Left renal cortex interstitium (tissue), 4 donors: ENCODE results near the gene NKAIN4. TPM values are rescaled to one million over a fixed set of nuclear protein-coding genes. Genes with fewer than 3 reads are reported as not detected.

Source experiments
- DNase-seq, 4 donors: peaks; one replicate each; pipeline ENCODE4 v3.0.0-alpha.2; 2013; ENCODE audit warnings: low read depth in 4 of 4, low spot score in 2 of 4, missing footprints in 1 of 4
- polyA plus RNA-seq, 4 donors: library from polyadenylated mRNA; unstranded; fragments of 120-200 nt; gene quantifications; one replicate each; pipeline ENCODE4 v1.2.1, GENCODE V29; 2013; ENCODE audit not compliant: insufficient read length in 4 of 4

Gene NKAIN4
- polyA plus RNA-seq, 4 donors, result 25.4 to 42.2 (median 40.8) TPM

DNA sequence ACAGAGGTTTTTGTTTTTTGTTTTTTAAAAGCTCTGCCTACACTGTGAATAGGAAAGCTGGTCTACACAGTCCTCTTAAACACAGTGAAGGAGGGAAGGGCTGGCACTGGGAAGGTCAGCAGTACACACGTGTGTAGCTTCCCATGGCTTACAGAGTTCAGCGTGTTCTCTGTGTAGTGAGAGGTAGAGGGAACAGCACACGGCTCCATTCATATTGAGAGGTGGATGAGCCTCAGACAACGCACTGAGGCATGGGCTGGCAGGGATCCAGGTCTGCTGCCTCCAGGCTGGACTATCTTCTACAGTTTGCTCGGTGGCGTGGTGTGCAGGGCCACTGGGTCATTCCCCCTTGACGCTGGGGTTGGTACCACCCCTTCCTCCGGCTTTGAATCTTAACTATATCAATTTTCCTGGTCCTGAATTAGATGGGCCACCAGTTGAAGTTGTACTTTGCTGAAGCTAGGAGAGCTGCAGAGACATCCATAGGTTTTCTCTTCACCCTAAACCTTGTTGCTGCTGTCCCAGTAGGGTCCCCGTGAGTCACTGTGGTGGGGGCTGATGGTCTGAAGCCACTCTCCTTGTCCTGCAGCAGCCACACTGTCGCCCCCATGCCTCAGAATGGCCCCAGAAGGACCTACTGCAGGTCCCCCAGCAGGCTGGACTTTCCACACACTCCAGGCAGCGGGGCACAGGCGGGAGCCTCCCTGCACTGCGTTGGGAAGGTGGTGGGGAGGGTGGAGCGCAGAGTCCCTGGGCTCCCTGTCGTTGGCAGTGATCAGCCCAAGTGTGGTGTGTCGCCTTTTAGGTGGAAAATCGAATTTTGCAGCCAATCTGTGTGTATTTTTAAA lies 20.3 kb upstream of the NKAIN4 start:
- DNase-seq, result no peak

DNA sequence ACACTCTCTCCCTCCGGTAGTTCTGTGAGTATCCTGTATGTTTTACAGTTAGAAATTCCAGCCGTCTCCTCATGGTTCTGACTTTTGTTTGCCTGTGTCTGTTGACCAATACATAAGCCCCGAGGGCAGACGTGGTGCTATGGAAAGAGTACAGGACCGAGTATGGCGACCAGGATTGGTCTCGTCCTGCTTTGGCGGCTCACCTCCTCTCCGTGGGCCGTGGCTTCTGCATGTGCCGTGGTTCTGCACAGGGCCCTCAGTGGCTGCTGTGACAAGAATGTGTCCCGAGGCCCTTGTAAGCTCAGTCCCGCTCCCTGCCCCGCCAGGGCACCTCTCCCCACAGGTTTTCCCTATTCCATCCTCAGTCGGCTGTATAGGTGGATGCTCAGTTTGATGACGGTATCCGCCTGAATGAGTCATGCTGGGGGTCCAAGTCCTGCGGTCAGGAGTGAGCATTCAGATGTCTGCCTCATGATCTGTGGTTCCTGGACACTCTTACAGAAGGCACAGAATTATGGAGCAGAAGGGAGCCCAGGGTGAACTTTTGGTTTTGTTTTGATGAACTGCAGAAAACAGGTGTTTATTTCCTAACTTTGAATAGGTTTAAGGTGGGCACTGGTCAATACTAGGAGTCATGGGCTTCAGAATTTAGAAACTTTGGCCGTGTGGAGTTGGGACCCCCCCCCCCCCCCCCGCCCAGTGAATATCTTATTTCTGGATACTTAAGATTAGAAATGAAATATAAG lies 19.5 kb upstream of the NKAIN4 start:
- DNase-seq, result no peak

DNA sequence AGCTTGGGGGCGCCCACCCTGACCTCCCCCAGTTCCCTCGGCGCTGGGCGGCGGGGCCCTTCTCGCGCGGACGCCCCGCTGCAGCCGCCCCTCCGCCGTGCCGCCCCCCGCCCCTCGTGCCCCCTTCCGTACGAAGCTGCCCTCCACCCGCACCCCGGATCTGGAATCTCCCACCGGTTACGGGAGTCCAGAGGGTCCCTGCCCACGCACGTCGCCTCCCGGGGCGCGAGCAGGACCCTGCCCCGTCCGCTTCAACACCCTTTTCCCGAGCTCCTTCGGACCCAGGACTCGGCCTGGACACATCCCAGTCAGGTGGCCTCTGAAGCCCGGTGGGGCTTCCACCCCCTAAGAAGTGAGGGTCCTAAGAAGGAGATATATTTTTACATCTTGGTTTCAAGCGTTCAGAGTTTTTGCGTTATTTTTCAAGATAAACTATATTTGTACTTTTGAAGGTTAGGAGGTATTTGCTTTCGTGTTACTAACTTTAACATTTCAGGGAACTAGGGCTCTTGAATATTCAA lies 18.9 kb upstream of the NKAIN4 start:
- DNase-seq, result no peak

DNA sequence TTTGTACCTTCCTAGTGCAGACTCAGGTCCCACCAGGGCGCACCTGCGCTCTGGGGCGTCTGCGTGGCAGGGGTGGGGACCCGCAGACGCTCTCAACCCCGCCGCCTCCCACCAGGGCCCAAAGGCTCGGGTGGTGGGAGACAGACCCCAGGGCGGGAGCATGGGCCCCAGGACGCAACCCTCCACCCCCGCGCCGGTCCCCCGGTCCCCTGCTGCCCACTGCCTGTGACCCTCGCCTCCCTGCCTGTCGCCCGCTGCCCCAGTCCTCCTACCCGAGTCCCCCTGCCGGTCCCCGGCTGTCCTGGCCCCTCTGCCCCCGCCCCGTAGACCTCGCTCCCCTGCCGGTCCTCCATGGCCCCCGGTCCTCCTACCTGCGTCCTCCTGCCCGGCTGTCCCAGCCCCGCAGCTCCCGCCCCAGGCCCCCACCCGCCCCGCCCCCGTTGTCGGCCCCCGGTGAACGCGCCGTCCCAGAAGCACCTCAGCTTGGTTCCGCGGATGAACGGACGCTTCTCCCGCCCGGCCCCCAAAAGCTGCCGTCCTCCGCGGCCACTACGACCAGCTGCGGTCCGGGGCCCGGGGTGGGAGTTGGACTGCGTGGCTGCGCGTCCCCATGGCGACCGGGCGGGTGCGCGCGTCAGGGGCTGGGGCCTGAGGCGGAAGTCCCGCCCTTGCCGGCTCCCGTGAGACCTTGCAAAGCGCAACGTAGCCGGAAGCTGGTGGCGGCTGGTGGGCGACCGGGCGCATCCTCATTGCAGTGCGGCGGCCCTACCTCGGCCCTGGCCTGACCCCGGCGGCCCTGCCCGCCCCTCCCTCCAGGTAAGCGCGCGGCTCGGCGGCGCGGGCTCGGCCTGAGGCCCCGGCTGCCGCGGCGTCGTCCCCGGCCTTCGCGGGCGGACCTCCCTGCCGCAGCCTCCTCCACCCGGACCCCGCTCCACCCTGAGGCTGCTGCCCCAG lies 18.1 kb upstream of the NKAIN4 start, which contains the start of gene ARFGAP1:
Gene ARFGAP1, plus strand, starts transcription at position 709 of the 954 bp plus-strand sequence. CDS start 2,768 bp downstream, outside the sequence.
- peak; percentile 56 to 86 (median 81) for DNase-seq

DNA sequence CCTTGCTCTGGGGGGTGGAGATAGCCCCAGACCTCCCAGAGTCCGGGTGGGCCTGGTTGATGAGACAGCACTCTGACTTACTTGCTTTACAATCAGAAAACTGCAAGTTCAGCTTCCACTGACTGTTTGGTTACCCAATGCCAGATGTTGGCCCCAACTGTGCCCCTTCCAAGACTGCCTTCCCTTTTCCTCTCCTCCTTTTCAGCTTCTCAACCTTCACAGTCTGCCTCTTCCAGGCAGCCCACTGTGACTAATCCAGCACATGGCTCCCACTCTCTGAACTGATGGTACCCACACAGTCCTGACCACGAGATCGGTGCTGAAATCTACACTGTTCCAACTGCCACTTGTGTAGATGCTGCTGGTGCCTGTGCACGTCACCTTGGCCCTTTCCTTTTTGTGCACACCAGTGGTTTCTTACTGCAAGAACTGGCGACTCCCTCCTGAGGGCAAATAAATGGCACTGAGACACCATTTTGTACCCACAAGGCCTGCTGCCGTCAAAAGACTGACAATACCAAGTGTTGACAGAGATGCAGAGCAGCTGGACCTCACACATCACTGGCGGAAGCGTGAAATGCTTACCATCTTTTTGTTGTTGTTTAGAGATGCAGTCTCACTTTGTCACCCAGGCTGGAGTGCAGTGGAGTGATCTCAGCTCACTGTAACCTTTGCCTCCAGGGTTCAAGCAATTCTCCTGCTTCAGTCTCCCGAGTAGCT lies 16.5 kb upstream of the NKAIN4 start:
- no peak for DNase-seq

DNA sequence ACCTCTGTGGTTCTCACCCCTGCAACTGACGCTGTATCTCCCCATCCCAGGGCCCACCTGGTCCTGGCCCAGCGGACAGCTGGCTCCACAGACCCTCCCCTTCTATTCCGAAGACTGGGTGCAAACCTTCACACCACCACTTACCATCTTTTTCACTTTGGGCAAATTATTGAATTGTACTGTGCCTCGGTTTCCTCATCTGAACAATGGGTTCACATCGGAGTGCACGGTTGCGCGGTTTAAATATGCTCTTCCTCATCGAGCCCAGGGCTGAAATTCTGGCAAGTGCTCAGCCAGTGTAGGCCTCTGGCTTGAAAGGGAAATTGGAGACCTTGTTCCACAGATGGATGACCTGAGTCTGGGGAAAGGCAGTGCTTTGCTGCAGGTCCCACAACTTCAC lies 15.5 kb upstream of the NKAIN4 start:
- DNase-seq, result no peak

DNA sequence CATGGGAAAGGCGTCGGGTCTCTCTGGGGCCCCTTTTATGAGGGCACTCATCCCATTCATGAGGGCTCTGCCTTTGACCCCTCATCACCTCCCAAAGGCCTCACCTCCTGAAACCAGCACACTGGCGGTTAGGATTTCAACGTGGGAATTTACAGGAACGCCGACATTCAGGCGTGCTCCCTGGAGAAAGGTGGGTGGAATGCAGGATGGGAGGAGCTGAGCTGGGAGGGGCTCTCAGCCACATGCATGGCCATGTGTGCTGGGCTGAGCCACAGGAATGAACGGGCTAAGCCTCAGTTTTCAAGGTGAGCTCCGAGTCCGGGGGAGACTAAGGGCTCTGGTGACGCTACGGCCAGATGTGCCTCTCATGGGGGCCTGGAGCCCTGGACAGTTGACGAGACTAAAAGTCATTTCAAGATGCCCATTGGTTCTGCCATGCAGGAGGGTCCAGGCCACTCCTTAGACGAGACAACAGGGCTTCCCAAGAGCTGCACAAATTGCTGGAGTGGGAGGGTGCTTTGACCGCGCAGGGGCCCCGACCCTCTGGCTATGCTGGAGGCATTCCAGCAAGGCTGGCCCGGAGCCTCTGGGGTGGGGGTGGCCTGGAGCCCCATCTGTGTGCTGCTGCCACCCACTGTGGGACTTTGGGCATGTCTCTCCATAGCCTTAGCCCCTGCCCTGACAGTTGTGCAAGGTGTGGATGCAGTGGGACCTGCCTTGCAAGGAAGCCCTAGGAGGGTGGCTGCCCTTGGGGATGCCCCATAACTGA lies 14.6 kb upstream of the NKAIN4 start:
- no peak for DNase-seq

DNA sequence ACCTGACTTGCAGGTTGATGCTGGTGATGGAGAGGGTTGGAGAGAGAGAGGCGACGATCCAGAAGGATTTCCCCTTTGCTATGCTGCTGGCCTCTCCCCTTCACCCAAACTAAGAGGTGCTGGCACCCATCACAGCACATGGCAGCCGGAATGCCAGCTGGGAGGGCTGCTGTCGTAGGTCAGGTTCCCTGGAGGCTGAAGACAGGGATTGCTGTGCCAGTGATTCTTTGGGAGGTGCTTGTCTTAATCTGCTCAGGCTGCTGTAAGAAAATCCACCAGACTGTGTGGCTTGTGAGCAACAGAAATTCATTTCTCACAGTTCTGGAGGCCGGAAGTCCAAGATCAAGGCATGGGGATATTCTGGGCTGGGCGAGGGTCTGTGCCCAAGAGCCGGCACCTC lies 14.0 kb upstream of the NKAIN4 start:
- no peak for DNase-seq

DNA sequence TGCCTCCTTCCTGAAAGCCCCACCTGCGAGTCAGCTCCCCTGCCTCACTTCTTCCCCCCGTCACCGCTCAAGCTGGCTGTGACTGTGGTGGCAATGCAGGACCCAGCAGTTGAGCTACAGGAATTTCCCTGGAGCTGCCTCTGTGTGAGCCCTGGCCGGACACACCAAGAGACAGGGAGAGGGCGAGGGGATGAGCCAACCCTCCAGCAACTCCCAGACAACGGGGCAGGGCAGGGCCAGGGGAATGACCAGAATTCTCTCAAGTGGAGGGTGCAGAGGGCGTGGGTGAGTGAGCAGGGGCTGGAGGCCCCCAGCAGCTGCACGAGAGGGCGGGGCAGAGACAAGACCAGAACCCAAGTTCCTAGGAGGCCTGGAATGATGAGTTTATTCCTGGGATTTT lies 13.4 kb upstream of the NKAIN4 start:
- no peak for DNase-seq

DNA sequence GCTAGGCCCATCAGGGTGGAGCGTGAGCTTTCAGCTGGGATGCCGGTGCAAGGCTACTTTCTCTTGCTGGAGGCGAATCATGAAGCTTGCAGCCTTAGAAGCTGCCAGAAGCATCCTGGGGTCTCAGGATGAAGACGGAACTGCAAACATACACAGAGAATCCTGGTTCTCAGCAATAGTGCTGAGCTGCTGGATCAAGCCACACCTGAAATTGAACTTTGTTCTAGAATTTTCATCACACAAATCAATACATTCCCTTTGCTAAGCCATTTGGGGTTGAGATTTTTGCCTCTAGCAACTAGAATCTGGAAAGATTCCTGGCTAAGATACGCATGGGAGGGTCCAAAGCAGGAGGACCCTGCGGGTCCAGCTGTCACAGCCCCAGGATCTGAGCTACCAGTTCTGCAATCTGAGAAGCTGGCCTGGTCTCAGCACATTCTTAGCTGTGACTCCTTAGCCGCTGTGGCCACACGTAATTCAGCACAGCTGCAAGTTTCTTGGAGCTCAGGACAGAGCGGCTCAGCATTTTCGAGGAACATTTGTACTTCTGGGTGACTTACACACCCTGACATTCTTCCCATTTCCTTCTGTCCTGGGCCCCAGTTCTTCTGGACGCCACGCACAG lies 11.7 kb upstream of the NKAIN4 start:
- DNase-seq, result no peak

DNA sequence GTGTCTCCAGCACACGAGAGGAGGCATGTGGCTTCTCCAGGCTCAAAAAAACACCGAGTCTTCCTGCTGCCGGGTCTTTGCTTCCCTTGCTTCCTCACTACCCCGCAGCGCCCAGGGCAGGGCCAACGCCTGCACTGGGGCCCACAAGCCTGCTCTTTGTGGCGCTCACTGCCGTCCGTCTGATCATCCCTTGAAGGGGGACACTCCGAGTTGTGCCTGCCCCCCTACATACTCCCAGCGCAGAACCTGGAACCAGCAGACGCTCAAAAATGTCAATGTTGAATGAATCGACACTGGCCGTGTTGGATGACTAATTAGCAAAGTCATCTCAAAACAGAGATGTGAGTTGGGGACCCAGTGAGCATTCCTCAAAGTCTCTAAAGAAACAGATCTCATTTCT lies 10.3 kb upstream of the NKAIN4 start:
- DNase-seq, result no peak

DNA sequence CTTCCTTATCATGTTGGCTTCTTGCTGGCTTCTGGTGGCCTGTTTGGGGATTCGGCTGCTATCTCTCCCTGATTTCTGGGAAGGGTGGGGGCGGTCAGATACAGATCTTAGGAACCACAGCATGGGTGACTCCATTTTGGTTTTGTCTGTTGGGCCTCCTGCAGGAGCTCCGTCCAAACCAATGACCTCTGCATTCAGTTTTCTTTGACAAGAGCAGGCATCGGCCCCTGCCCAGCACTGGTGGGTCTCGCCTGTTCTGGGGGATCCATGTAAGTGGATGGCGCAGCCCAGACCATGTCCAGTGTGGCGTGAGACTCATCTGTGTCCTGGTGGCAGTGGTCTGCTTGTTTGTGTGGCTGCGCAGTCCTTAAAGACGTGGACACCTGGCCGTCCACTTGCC lies 9.7 kb upstream of the NKAIN4 start:
- no peak for DNase-seq

DNA sequence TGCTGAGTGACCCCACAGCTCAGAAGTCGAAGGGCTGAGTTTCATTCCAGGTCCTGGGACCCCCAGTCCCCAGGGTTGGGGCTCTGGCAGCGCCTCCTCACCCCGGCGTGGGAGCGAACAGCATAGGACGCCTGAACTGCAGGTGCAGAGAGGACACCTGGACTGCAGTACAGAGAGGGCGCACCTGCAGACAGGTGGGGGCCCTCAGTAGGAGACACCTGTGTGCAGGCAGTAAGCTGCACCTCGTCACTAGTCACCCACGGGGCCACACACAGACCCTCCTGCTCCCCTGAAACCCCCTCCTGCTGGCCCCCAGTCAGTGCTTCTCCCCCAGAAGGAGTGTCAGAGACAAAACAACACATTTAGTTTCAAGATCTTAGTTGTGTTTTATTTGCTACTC lies 8.6 kb upstream of the NKAIN4 start:
- no peak for DNase-seq

DNA sequence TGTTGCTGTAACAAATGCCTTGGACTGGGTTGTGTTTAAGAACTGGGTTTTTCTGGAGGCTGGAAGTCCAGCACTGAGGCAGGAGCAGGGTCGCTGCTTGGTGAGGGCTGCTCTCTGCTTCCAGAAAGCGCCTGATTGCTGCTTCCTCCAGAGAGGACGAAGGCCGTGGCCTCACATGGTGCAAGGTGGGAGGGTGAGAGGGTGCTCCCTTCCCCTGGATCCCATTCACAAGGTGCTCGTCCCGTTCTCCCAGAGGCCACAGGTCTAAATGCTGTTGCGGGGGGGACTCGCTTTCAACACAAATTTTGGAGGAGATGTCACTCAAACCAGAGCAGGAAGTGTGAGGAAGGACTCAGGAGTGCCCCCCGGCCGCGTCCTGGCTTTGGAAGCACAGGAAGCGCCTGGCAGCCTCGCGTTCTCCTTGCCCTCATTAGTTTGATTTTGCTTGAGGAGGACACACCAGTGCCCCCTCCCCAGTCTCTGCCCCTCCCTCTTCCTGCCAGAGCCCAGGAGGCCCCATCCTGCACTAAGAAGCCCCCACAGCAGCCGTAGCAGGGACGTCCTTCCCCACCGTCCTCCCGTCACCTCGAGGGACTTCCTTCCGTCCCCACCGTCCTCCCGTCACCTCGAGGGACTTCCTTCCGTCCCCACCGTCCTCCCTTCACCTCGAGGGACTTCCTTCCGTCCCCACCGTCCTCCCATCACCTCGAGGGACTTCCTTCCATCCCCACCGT lies 7.7 kb upstream of the NKAIN4 start:
- DNase-seq, result no peak

DNA sequence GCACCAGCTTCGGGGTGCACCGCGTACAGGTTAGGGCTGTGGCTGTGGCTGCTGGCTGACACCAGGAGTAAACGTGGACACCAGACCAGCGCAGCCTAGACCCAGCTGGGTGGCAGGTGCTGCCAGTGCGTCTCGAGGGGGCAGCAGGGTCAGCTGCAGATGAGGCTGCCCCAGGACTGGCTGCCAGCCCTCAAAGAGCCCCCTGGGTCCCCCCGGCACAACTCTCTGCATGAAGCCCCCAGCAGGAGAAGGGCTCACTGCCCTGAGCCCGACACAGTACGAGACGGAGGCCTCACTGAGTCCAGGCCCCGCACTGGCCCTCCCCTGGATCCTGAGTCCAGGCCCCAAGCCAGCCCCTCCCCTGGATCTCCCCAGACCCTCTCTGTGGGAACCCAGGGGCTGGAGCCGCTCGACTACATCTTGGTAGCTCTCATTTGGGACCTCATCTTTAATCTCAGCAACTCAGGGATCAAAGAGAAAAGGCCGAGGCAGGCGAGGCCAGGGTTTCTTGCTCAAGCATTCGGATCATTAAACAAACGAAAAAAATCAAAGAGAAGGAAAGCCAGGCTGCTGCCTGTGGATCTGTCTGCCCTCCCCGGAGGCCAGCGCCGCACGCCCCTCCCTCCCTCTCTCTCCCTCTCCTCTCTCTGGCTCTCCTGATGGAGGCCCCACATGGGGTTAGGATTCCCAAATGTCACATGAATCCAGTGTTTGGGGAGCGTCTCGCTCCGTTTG lies 7.0 kb upstream of the NKAIN4 start:
- DNase-seq, result peak in 2 of 4 donors; percentile 59 to 75

DNA sequence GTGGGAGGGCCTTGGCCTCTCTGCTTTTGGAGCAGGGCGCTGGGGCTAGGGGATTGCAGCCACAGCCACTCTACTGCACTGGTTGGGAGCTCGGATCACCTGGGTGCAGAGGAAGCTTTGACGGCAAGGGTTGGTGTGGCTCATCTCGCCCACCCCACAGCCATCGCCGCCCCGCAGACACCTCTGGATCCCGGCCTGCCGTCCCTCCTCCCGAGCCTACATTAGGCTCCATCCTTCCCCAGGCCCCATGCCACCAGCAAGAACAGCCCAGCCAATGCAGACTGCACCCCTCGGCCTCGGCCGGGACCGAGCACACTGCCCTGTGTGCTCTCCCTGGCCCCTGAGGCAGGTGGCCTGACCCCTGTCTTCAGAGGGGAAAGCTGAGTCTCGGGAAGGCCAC lies 6.3 kb upstream of the NKAIN4 start:
- no peak for DNase-seq

DNA sequence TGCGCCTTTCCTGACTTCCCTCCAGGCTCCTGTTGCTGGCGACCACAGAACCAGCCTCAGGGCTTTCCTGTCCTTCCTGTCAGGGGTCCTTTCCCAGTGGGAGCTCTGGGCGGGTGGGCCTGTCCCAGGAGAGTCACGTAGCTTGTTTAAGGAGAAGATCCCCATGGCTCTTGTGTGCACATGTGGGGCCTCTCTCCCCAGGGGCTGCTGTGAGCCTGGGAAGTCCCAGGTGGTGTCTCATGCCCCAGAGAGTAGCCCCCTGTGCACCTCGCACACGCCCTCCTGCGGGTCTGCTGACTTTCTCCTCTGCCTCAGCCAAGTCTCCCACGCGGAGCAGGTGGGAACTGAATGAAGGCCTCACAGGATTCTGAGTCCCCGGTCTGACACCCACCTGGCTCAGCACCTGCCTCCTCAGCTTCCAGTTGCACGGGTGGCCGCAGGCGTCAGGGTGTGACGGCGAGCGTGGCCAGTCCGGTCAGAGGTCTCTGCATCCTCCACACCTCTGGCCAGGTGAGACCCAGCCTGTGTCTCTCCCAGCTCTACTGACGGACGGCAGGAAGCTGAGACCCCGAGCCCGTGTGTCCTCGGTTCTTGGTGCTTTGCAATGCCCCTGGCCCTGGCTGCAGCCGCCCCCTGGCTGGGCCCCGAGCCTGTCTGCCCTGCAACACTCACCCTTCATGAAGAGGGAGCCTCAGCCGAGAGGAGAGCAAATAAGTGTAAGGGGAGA lies 5.6 kb upstream of the NKAIN4 start:
- no peak for DNase-seq
